Fibroblast of gingiva (primary cell): ENCODE data around the gene SV2C.

Source experiments
- DNase-seq: peaks from one replicate; pipeline ENCODE4 v3.0.0-alpha.2; 2011; ENCODE audit warnings: low read depth

Gene SV2C

DNA sequence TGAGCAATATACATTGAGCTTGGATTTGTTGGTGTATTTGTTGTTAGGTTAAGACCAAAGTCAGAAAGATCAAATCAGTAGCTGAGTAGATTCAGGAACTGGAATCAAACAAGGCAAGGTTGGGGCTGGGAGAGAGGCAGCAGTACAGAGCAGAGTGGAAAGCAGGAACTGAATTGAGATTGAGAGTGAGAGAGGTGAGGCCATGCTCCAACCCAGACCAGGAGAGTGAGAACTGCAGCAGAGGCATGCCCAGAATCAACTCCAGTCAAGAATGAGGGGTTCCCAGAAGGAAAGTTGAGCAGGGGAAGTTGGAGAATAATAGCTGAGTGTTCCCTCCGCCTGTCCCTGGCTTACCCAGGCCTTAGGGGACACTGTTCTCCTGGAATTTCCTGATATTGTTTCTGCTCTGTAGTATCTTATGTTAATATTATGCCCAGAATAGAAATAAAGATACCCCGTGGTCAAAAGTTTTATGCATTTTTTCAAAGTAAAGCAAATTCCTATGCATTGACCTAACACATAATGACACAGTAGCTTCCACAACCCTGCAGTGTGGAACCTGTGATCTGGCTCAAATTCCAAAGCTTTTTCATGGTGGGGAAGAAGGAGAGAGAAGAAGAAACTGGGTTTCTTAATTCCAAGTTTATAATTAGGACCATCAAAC lies 82.7 kb downstream of the SV2C start:
- no peak for DNase-seq

GRCh38 chr5:76166886-76167576 lies 83.8 kb downstream of the SV2C start:
- DNase-seq: no peak

GRCh38 chr5:76169146-76169905 lies 86.1 kb downstream of the SV2C start:
- no peak for DNase-seq

DNA sequence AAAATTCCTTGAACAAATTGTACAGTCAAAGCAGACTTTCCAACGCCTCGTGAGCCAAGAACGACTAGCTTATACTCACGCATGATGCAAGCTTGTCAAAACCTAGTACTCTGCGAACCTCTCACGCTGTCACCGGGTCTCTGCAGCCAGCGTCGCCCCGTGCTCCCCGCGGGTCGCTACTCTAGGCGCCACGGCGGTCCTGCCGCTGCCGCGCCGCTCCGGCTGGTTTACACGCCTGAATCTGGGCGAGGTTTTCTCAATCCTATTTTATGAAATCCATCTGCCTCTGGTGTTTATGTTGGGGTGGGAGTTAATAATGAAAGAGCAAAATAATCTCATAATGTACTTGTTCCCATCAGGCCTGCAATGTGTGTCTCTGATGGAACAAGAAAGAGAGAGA lies 90.9 kb downstream of the SV2C start:
- no peak for DNase-seq

DNA sequence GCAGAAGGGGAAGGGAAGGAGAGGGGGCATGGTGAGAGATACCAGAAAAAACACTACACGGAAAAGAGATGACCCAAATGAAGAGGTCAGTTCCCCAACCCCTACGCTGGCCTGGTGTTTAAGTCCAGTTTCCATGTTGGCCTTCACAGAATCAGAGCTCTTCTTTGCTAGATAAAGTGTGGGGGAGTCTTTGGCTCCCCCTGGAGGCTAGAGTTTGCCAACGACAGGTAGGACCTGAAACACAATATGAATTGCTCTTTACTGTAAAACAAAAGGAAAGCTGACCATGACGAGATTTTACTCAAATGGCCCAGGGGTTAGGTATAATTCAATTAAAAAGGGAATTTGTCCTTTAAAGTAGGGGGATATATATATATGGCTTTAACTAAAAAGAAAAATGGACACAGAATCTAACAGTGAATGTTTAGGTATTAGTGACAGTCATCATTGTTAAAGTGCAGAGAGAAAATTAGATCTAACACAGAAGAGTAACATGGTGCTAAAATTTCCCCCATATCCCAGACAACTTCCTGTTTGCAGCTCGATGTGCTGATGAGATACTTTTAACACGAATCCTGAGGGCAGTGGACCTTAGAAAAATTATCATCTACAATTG lies 92.0 kb downstream of the SV2C start:
- no peak for DNase-seq

- DNase-seq: no peak
These were observed 92.7 kb downstream of the SV2C start for GRCh38 chr5:76175821-76176403.

DNA sequence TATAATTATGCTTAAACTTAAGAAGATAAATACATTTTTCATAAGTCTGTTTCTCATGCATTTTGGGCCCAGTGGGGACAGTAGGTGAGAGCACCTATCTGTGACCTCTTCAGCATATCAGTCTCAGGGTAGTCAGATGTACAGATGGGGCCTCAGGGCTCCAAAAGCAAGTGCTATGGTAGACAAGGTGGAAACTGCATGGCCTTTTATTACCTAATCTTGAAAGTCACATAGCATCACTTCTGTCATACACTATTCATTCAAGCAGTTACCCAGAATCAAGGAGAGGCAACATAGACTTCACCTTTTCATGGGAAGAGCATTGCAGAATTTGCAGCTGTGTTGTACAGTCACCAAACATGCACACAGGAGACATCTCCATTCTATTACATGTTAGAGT lies 94.8 kb downstream of the SV2C start:
- DNase-seq: no peak

- no peak for DNase-seq
These were observed 95.7 kb downstream of the SV2C start for GRCh38 chr5:76178913-76179312.

DNA sequence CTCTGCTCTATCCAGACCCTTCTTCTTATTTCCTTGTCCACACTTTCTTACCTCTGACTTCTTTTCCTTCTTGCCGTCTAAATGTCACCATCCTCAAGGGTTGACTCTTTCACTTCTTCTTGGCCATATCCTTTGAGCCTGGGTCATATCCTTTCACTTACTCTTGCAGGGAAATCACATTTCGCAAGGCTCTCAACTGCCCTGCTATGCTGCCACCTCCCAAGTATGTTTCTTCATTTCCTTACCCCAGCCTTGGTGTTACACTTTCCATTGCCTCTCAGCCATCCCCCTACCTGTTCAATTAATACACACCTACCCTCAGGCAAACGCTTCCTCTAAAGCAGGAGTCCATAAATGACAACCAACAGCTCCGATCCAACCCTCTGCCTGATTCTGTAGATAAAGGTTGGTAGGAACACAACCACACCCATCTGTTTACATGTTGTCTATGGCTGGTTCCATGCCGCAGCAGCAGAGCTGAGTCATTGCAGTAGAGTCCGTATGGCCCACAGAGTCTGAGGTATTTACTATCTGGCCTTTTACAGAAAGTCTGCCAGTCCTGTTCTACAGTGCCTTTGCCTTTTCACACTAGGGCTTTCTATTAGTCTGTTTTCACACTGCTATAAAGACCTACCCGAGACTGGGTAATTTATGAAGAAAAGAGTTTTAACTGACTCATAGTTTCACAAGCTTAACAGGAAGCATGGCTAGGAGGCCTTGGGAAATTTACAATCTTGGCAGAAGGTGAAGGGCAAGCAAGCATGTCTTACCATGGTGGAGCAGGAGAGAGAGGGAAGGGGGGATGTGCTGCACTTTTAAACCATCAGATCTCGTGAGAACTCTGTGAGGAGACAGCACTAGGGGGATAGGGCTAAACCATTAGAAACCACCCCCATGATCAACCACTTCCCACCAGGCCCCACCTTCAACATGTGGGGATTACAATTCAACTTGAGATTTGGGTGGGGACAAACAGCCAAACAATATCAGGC lies 97.9 kb downstream of the SV2C start:
- no peak for DNase-seq

DNA sequence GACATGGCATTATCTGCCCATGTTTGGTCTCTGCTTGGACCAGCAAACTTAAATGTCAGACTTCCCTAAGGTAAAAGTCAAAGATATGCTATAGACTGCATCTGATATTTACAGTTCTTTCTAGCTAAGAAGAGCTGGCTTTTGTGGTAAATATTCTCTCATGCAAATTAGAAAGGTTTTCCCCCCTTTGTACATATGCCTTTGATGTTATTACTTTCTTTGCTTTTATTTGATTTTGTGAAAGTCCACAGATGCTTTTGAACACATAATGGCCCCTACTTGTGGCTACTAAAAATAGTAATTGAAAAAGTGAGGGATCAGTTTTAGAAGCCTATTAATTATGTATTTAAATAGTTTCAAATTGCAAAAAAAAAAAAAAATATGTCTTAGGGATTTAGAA lies 104.2 kb downstream of the SV2C start:
- DNase-seq: no peak

- no peak for DNase-seq
These were observed 107.2 kb downstream of the SV2C start for GRCh38 chr5:76190356-76190755.

DNA sequence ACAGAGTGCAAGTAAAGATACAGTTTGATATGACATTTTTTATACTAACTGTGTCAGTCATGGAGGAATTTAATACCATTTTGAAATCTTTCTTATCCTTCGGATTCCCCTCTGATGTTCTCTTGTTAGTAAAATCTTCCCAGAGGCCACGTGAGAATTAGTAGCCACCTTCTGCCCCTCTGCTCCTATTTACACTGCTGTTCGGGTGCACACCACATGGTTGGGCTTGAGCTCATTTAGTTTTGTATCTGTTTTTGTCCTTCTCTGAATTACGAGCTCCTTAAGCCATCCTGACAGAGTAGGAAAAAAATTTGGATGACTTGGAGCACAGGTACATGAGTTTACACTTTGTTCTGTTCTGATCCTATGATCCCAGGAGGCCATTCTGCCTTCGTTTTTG lies 109.7 kb downstream of the SV2C start:
- no peak for DNase-seq

DNA sequence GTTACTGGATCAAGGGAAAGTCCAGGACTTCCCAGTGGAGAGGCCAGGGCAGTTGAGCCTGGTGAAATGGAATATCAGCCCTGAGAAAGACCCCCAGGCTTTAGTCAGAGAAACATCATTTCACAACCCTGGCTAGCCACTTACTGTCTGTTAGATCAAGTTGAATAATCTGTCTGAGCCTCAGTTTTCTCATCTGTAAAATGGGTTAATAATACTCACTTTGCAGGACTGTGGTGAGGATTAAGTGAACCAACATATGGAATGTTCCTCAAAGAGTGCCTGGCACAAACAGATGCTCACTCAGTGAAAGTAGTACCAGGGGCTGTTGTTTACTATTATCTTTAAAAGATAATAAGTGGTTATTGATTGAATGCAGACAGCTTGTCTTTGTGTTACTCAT lies 110.5 kb downstream of the SV2C start:
- DNase-seq: no peak

DNA sequence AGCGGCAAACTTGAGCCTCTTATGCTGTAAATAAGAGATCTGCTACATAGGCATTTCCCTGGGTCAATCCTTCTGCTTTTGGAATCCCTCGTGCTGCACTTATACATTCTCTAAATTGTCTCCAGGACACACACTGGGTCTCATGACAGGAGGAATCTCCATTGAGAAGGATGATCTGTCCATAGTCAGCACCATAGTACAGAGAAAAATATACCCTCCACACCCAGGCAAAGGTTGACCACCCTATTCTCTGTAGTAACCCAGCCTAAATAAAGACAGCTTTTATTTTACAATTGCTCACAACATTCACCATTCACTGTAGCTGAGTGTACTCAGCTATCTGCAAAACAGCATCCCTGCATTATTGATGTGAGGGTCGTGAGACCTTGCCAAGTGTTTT lies 111.2 kb downstream of the SV2C start:
- no peak for DNase-seq

DNA sequence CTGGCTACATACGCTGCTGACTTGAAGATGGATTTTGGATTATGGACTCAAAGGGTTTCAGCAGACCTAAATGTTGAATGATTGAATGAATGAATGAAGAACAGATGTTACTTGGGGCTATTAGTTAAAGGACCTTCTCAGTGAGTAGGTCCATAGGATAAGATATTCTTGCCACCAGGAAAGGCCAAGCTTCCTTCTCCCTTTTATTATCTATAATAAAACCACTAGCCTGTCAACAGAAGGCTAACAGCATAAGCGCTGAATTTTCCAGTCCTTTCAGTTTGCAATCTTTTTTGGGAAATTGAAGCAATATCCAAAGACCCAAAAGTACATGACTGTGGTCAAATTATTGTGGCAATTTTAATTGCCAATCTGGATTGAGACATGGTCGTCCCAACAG lies 113.3 kb downstream of the SV2C start:
- no peak for DNase-seq

DNA sequence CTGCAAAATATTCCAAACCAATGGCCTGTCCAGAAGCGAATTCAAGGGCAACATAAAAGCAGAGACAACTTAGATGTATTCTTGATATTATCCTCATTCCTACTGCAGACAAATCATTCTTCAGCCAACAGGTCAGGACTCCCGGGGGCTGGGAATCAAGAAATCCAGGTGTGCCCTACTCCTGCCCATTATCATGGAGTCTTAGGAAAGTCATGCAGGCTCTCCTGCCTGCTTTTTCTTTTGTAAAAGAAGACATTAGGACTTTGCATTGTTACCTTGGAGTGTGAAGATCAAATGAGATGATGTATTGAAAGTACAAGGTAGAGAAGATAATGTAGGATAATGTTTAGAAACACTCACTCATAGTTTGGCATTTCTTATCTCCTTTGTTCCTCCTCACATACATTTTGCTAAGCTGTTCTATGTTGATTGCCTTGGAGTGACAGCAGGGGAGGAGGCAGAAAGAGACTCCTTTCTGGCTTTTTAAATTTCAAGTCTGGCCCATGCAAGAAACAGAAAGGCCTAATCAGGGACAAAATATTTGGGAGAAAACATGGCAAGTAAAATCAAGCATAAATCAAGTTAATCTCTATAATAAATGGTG lies 113.8 kb downstream of the SV2C start:
- no peak for DNase-seq

DNA sequence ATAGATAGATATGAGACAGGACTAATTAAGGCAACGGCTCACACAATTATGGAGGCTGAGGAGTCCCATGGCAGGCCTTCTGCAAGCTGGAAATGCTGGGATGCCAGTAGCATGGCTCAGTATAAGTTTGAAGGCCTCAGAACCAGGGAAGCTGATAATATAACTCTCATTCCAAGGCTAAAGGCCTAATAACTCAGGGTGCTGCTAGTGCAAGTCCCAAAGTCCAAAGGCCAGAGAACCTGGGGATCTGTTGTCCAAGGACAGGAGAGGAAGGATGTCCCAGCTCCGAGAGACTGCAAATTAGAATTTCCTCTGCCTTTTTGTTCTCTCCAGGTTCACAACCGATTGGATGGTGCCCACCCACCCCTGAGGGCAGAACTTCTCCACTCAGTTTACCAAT lies 114.5 kb downstream of the SV2C start:
- no peak for DNase-seq

DNA sequence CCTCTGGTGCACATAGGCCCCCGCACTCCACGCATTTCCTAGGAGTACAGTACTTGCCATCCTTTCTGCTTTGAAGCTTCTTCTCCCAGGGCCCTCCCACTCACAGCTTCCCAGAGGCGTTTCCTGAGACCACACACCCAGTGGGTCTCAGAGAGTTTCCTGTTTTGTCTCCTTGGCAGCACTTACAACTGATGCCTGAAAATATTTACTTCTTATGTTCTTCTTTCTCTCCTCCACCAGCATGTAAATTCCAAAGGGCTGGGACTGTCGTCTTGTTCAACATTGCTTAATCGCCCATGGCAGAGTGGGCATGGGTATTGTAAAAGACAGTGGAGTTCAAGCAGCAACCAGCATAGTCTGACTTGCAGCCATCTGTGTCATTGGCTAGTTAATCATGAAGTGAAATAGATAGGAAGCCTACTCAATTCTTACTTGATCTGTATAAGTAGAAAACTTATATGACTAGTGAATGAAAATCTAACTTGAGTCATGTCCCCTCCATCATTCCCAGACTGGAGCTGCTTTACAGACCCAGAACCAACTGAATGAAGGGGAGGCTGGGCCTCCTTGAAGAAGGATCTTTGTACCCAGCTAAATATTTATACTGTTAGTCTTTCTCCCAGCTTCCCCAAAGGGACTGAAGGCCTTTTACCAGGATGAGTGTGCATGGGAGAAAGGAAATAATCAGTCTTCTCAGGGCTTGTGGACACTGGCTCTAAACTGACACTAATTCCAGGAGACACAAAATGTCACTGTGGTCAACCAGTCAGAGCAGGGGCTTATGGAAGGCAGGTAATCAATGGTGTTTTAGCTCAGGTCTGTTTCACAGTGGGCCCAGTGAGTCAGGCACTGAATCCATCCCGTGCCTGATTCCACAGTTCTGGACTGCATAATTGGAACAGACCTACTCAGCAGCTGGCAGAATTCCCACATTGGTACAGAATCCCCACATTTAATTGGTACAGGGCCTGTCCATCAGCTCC lies 116.4 kb downstream of the SV2C start:
- DNase-seq: no peak

- DNase-seq: no peak
These were observed 119.0 kb downstream of the SV2C start for GRCh38 chr5:76202182-76202581.

DNA sequence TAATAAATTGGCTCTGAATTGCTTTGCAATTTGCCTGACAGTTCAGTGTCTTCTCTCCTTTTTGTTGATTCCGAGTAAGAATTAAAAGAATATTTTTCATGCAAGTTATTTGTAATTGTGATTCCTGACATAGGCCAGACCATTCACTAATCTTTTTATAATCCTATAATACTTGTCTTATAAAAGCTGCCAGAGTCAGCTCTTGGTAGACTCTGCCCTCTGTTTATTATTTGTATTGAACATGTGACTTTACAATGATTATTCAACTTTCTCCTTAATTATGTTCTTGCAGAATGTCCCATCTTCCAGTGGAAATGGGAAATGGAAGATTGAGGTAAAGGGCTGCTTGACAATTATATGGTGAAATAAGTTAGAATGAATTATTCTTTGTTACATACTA lies 121.0 kb downstream of the SV2C start:
- DNase-seq: no peak
